ENCODE measurements around the gene PICK1. TPM values are rescaled to one million over a fixed set of nuclear protein-coding genes. Genes with fewer than 3 reads are reported as not detected.
A peak's percentile ranks its signal among the peaks of the same experiment; 100 is the strongest.

PICK1 gene
- 10 to 100 TPM; 21.2 to 24.2 TPM for total RNA-seq

- peaks cover 0 to 5% of the 10 kb centered on the region in 2 donors for H3K36me3 Mint-ChIP-seq (ENCODE audit: insufficient read depth in 2 of 2)
- H3K4me3 Mint-ChIP-seq = peak within 1 kb of the TSS; percentile 86 to 91
- peaks cover 23% of the 10 kb centered on the region for H3K4me1 Mint-ChIP-seq (ENCODE audit: low read depth)
- no peaks in the 10 kb centered on the region for H3K9me3 Mint-ChIP-seq
- ATAC-seq (replicated peaks in 1 of 2) (peak; percentile 89), DNase-seq (peak; percentile 84 to 87)
- H3K27ac Mint-ChIP-seq = peak within 1 kb of the TSS; percentile 92
- no peaks in the 10 kb centered on the region for H3K27me3 Mint-ChIP-seq (ENCODE audit: low read depth)
Observed at GRCh38 chr22:38056969-38057891, at the start of gene PICK1. TSS of gene PICK1 (plus strand) at chr22:38057404. CDS start at chr22:38057810, 406 bp downstream.

GRCh38 chr22:38009000-38009806 is 48.0 kb upstream of the PICK1 start:
- Mint-ChIP-seq H3K9me3 (no peaks in the 10 kb centered on the region), H3K36me3 (ENCODE audit: insufficient read depth in 2 of 2) (no peaks in the 10 kb centered on the region), H3K4me1 (ENCODE audit: low read depth) (no peaks in the 10 kb centered on the region), H3K27ac (no peak overlapping the region), H3K4me3 (no peak overlapping the region), H3K27me3 (ENCODE audit: low read depth) (no peaks in the 10 kb centered on the region)
- DNase-seq = no peak
- no peak for ATAC-seq (replicated peaks in 1 of 2)

GRCh38 chr22:38012604-38013072 is 44.6 kb upstream of the PICK1 start:
- H3K27me3 Mint-ChIP-seq (ENCODE audit: low read depth) = no peaks in the 10 kb centered on the region
- H3K9me3 Mint-ChIP-seq = no peaks in the 10 kb centered on the region
- H3K36me3 Mint-ChIP-seq (ENCODE audit: insufficient read depth in 2 of 2) = no peaks in the 10 kb centered on the region
- no peak for ATAC-seq (replicated peaks in 1 of 2)
- no peak for DNase-seq
- no peak overlapping the region for H3K27ac Mint-ChIP-seq
- H3K4me1 Mint-ChIP-seq (ENCODE audit: low read depth) = no peaks in the 10 kb centered on the region
- no peak overlapping the region for H3K4me3 Mint-ChIP-seq

- H3K27ac Mint-ChIP-seq = no peak overlapping the region
- no peaks in the 10 kb centered on the region for H3K9me3 Mint-ChIP-seq
- no peaks in the 10 kb centered on the region for H3K4me1 Mint-ChIP-seq (ENCODE audit: low read depth)
- H3K27me3 Mint-ChIP-seq (ENCODE audit: low read depth) = no peaks in the 10 kb centered on the region
- DNase-seq (no peak), ATAC-seq (replicated peaks in 1 of 2) (no peak)
- no peaks in the 10 kb centered on the region for H3K36me3 Mint-ChIP-seq (ENCODE audit: insufficient read depth in 2 of 2)
- no peak overlapping the region for H3K4me3 Mint-ChIP-seq
Observed at GRCh38 chr22:38014083-38014482, 43.1 kb upstream of the PICK1 start.

- Mint-ChIP-seq H3K27ac (no peak overlapping the region), H3K27me3 (ENCODE audit: low read depth) (no peaks in the 10 kb centered on the region), H3K36me3 (ENCODE audit: insufficient read depth in 2 of 2) (no peaks in the 10 kb centered on the region), H3K4me3 (no peak overlapping the region), H3K4me1 (ENCODE audit: low read depth) (no peaks in the 10 kb centered on the region), H3K9me3 (no peaks in the 10 kb centered on the region)
- DNase-seq (no peak), ATAC-seq (replicated peaks in 1 of 2) (no peak)
Observed at GRCh38 chr22:38016182-38017151, 40.7 kb upstream of the PICK1 start.

- no peak for ATAC-seq (replicated peaks in 1 of 2)
- Mint-ChIP-seq H3K36me3 (ENCODE audit: insufficient read depth in 2 of 2) (no peaks in the 10 kb centered on the region), H3K27me3 (ENCODE audit: low read depth) (no peaks in the 10 kb centered on the region), H3K9me3 (no peaks in the 10 kb centered on the region), H3K27ac (no peak overlapping the region), H3K4me3 (no peak overlapping the region), H3K4me1 (ENCODE audit: low read depth) (no peaks in the 10 kb centered on the region)
- no peak for DNase-seq
Observed at GRCh38 chr22:38017272-38017920, 39.8 kb upstream of the PICK1 start.

GRCh38 chr22:38017939-38018885 is 39.0 kb upstream of the PICK1 start:
- DNase-seq (no peak), ATAC-seq (replicated peaks in 1 of 2) (no peak)
- H3K36me3 Mint-ChIP-seq (ENCODE audit: insufficient read depth in 2 of 2) = no peaks in the 10 kb centered on the region
- peak overlapping the region in 1 of 2 donors; percentile 10 for H3K4me3 Mint-ChIP-seq
- no peaks in the 10 kb centered on the region for H3K27me3 Mint-ChIP-seq (ENCODE audit: low read depth)
- H3K27ac Mint-ChIP-seq = no peak overlapping the region
- no peaks in the 10 kb centered on the region for H3K4me1 Mint-ChIP-seq (ENCODE audit: low read depth)
- H3K9me3 Mint-ChIP-seq = no peaks in the 10 kb centered on the region

GRCh38 chr22:38018938-38019827 is 38.0 kb upstream of the PICK1 start:
- Mint-ChIP-seq H3K9me3 (no peaks in the 10 kb centered on the region), H3K4me3 (no peak overlapping the region), H3K4me1 (ENCODE audit: low read depth) (no peaks in the 10 kb centered on the region), H3K27ac (no peak overlapping the region), H3K27me3 (ENCODE audit: low read depth) (no peaks in the 10 kb centered on the region), H3K36me3 (ENCODE audit: insufficient read depth in 2 of 2) (no peaks in the 10 kb centered on the region)
- no peak for DNase-seq
- ATAC-seq (replicated peaks in 1 of 2) = no peak

GRCh38 chr22:38021206-38021605 is 36.0 kb upstream of the PICK1 start:
- Mint-ChIP-seq H3K9me3 (no peaks in the 10 kb centered on the region), H3K27me3 (ENCODE audit: low read depth) (no peaks in the 10 kb centered on the region), H3K4me3 (no peak overlapping the region), H3K36me3 (ENCODE audit: insufficient read depth in 2 of 2) (no peaks in the 10 kb centered on the region), H3K4me1 (ENCODE audit: low read depth) (no peaks in the 10 kb centered on the region), H3K27ac (no peak overlapping the region)
- ATAC-seq (replicated peaks in 1 of 2) (no peak), DNase-seq (no peak)

GRCh38 chr22:38023045-38023444 is 34.2 kb upstream of the PICK1 start:
- H3K4me1 Mint-ChIP-seq (ENCODE audit: low read depth) = no peaks in the 10 kb centered on the region
- H3K36me3 Mint-ChIP-seq (ENCODE audit: insufficient read depth in 2 of 2) = no peaks in the 10 kb centered on the region
- no peak overlapping the region for H3K27ac Mint-ChIP-seq
- H3K27me3 Mint-ChIP-seq (ENCODE audit: low read depth) = no peaks in the 10 kb centered on the region
- no peak overlapping the region for H3K4me3 Mint-ChIP-seq
- no peaks in the 10 kb centered on the region for H3K9me3 Mint-ChIP-seq
- DNase-seq (no peak), ATAC-seq (replicated peaks in 1 of 2) (no peak)

- no peak for DNase-seq
- H3K27ac Mint-ChIP-seq = no peak overlapping the region
- no peak for ATAC-seq (replicated peaks in 1 of 2)
- no peaks in the 10 kb centered on the region for H3K36me3 Mint-ChIP-seq (ENCODE audit: insufficient read depth in 2 of 2)
- H3K9me3 Mint-ChIP-seq = no peaks in the 10 kb centered on the region
- no peaks in the 10 kb centered on the region for H3K4me1 Mint-ChIP-seq (ENCODE audit: low read depth)
- no peaks in the 10 kb centered on the region for H3K27me3 Mint-ChIP-seq (ENCODE audit: low read depth)
- H3K4me3 Mint-ChIP-seq = no peak overlapping the region
Observed at GRCh38 chr22:38025514-38025913, 31.7 kb upstream of the PICK1 start.
